ENCODE data around the gene TNFRSF6B. TPM values are rescaled to one million over a fixed set of nuclear protein-coding genes. Genes with fewer than 3 reads are reported as not detected.
A peak's percentile ranks its signal among the peaks of the same experiment; 100 is the strongest.

The TNFRSF6B gene
- polyA plus RNA-seq, 1 of the 3 experiments (the other 2 are of a cell fraction): 9.4 TPM

DNA sequence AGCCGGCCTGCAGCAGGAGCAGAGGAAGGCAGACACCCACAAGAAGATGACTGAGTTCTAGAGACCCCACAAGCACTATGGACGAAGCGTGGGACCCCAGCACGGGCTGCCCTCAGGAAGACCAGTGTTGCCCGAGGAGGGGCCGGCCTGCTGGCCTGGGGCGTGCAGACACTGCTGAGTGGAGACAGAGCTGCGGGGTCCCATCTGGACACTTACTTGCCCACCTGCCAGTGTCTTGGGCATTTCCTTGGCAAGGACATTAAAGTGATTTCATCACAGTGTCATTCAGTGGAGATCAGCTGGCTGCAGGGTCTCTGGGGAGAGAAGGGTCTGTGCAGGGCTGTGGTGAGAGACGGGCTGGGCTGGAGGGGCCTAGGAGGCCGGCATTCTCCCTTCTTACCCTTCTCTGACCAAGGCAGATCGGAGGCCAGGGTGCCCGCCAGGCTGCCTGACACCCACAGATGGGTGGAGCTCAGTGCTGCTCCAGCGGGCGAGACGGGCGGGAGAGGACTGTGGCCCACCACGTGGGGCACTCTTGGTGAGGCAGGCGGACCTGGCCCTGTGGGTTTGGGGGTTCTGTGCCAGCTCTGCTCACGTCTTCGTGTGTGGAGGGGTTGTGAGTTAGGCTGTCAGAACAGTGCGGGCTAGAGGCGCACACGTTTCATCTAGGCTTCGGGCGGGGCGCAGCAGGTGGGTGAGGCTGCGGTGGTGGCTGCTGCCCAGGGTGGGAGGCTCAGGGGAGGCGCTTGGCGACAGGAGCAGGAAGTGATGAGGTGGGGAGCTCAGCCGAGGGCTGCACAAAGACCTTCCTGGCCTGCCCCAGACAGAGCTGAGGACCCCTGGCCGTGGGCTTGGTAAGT, 39.6 kb downstream of the TNFRSF6B start, which contains the start of gene LIME1:
TSS of gene LIME1 (plus strand) at position 806 of the 860 bp plus-strand sequence. CDS start 886 bp downstream, outside the sequence.
- H3K9me3 ChIP-seq: no peaks in the 10 kb centered on the region
- H3K9me2 ChIP-seq: no peaks in the 10 kb centered on the region
- 100% methylated on average over 5 of the region's 31 CpGs for WGBS (ENCODE audit: low lambda C conversion rate)
- H3K79me2 ChIP-seq (ENCODE audit: insufficient read depth): peaks cover 16% of the 10 kb centered on the region
- H3K36me3 ChIP-seq (replicated peaks in 1 of 2; ENCODE audit: control insufficient read depth in 1 of 2, insufficient read depth in 2 of 2, low read length in 1 of 2): peaks cover 0 to 18% of the 10 kb centered on the region in 2 experiments
- no peak within 1 kb of the TSS for H3K9ac ChIP-seq
- no peak within 1 kb of the TSS for H3K27ac ChIP-seq (ENCODE audit: low read depth in 2 of 2, low read length in 1 of 2)
- H3K27me3 ChIP-seq (ENCODE audit: insufficient read depth): no peaks in the 10 kb centered on the region
- DNase-seq: peak; percentile 28
- no peak within 1 kb of the TSS for H3K4me3 ChIP-seq (ENCODE audit: low read depth in 2 of 2, low read length in 1 of 2)
- POLR2A ChIA-PET: interaction anchor here (0.6 kb wide), 1 partner anchor 39 kb away, joined by 3 read pairs; no protein-coding TSS in a partner anchor
- H2AFZ ChIP-seq (ENCODE audit: low read depth): no peak within 1 kb of the TSS
- TF ChIP-seq, protein P1, sequence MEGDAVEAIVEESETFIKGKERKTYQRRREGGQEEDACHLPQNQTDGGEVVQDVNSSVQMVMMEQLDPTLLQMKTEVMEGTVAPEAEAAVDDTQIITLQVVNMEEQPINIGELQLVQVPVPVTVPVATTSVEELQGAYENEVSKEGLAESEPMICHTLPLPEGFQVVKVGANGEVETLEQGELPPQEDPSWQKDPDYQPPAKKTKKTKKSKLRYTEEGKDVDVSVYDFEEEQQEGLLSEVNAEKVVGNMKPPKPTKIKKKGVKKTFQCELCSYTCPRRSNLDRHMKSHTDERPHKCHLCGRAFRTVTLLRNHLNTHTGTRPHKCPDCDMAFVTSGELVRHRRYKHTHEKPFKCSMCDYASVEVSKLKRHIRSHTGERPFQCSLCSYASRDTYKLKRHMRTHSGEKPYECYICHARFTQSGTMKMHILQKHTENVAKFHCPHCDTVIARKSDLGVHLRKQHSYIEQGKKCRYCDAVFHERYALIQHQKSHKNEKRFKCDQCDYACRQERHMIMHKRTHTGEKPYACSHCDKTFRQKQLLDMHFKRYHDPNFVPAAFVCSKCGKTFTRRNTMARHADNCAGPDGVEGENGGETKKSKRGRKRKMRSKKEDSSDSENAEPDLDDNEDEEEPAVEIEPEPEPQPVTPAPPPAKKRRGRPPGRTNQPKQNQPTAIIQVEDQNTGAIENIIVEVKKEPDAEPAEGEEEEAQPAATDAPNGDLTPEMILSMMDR (IDR thresholded peaks at IDR 0.05): no peak
- TF ChIP-seq YY1 (IDR thresholded peaks at IDR 0.05; ENCODE audit: low read depth) (no peak), ELF1 (IDR thresholded peaks at IDR 0.05) (no peak), TCF12 (IDR thresholded peaks at IDR 0.05) (no peak), NRF1 (IDR thresholded peaks at IDR 0.05; ENCODE audit: low read depth, low read length) (no peak), FOXJ3 (CRISPR knock-in tag; IDR thresholded peaks at IDR 0.05) (no peak), GABPA (IDR thresholded peaks at IDR 0.05; ENCODE audit: low read depth) (no peak), GATA2 (CRISPR knock-in tag; IDR thresholded peaks at IDR 0.05) (no peak), CHD2 (IDR thresholded peaks at IDR 0.05; ENCODE audit: low read length, partially characterized antibody) (no peak), FOXM1 (IDR thresholded peaks at IDR 0.05; ENCODE audit: low read depth) (no peak), SMC3 (IDR thresholded peaks at IDR 0.05; ENCODE audit: low read depth, low read length) (no peak), POLR2AphosphoS5 (IDR thresholded peaks at IDR 0.05; ENCODE audit: low read depth, low read length) (no peak), JUND (IDR thresholded peaks at IDR 0.05) (no peak), FOSL2 (IDR thresholded peaks at IDR 0.05; ENCODE audit: borderline replicate concordance, low read depth) (no peak), MXI1 (IDR thresholded peaks at IDR 0.05; ENCODE audit: low read depth, low read length) (no peak)
- TF ChIP-seq, protein P2, sequence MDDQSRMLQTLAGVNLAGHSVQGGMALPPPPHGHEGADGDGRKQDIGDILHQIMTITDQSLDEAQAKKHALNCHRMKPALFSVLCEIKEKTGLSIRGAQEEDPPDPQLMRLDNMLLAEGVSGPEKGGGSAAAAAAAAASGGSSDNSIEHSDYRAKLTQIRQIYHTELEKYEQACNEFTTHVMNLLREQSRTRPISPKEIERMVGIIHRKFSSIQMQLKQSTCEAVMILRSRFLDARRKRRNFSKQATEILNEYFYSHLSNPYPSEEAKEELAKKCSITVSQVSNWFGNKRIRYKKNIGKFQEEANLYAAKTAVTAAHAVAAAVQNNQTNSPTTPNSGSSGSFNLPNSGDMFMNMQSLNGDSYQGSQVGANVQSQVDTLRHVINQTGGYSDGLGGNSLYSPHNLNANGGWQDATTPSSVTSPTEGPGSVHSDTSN (IDR thresholded peaks at IDR 0.05): no peak
- TF ChIP-seq, protein P3, sequence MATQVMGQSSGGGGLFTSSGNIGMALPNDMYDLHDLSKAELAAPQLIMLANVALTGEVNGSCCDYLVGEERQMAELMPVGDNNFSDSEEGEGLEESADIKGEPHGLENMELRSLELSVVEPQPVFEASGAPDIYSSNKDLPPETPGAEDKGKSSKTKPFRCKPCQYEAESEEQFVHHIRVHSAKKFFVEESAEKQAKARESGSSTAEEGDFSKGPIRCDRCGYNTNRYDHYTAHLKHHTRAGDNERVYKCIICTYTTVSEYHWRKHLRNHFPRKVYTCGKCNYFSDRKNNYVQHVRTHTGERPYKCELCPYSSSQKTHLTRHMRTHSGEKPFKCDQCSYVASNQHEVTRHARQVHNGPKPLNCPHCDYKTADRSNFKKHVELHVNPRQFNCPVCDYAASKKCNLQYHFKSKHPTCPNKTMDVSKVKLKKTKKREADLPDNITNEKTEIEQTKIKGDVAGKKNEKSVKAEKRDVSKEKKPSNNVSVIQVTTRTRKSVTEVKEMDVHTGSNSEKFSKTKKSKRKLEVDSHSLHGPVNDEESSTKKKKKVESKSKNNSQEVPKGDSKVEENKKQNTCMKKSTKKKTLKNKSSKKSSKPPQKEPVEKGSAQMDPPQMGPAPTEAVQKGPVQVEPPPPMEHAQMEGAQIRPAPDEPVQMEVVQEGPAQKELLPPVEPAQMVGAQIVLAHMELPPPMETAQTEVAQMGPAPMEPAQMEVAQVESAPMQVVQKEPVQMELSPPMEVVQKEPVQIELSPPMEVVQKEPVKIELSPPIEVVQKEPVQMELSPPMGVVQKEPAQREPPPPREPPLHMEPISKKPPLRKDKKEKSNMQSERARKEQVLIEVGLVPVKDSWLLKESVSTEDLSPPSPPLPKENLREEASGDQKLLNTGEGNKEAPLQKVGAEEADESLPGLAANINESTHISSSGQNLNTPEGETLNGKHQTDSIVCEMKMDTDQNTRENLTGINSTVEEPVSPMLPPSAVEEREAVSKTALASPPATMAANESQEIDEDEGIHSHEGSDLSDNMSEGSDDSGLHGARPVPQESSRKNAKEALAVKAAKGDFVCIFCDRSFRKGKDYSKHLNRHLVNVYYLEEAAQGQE (IDR thresholded peaks at IDR 0.05; ENCODE audit: low read depth, low read length): no peak
- peaks cover 0 to 5% of the 10 kb centered on the region in 2 experiments; a peak in 1 of 4 replicates for H3K4me1 ChIP-seq (ENCODE audit: control insufficient read depth in 1 of 2, insufficient read depth in 2 of 2, low read depth in 1 of 2, low read length in 1 of 2)
- H3F3A ChIP-seq (replicated peaks; ENCODE audit: insufficient read depth): peaks cover 17% of the 10 kb centered on the region
- no peak within 1 kb of the TSS for H3K4me2 ChIP-seq
- peaks cover 8% of the 10 kb centered on the region; the same call in 1 of the 2 replicates for H4K20me1 ChIP-seq (ENCODE audit: insufficient read depth)
- CTCF ChIA-PET: interaction anchor here (1.4 to 1.7 kb wide), 2 partner anchors 11 to 39 kb away, joined by 3 to 6 read pairs; no protein-coding TSS in a partner anchor

All from SK-N-SH (cell line).